Neutrophil (primary cell): ENCODE data around the gene DOK6.

Experiments used
- H3K27ac ChIP-seq: fragments of 200-600 bp; sonication (generic); 2 replicates; pipeline ENCODE4 v1.5.1; 2016; ENCODE audit warnings: mild to moderate bottlenecking, moderate library complexity
- H3K27me3 ChIP-seq: fragments of 200-600 bp; sonication (generic); 2 replicates; pipeline ENCODE4 v1.6.0; 2016; ENCODE audit warnings: mild to moderate bottlenecking
- H3K36me3 ChIP-seq: fragments of 200-600 bp; sonication (generic); 2 replicates; pipeline ENCODE4 v1.5.1; 2017
- H3K4me1 ChIP-seq, 2 experiments: fragments of 200-600 bp in 1 of 2; sonication (generic) in 1 of 2; 1 replicate in 1 of 2; 2 replicates in 1 of 2; pipeline versions ENCODE4 v1.5.1 to v1.6.1; 2013 to 2016; ENCODE audit warnings: low read depth in 1 of 2, low read length in 1 of 2, mild to moderate bottlenecking in 1 of 2, moderate library complexity in 1 of 2; ENCODE audit not compliant: control insufficient read depth in 1 of 2, insufficient read depth in 1 of 2
- H3K4me3 ChIP-seq, 2 experiments: fragments of 200-600 bp in 1 of 2; sonication (generic) in 1 of 2; 1 replicate in 1 of 2; 2 replicates in 1 of 2; pipeline ENCODE4 v1.5.1; 2013 to 2016; ENCODE audit warnings: low read depth in 1 of 2, low read length in 1 of 2, mild to moderate bottlenecking in 1 of 2, moderate library complexity in 1 of 2
- H3K9me3 ChIP-seq: fragments of 200-600 bp; sonication (generic); 2 replicates; pipeline ENCODE4 v1.5.1; 2016
- TF ChIP-seq, protein P1 (sequence below): fragments of 200-600 bp; sonication (generic); IDR thresholded peaks from 2 replicates; pipeline ENCODE4 v1.5.1; 2016; ENCODE audit warnings: antibody characterized with exemption

Gene DOK6

GRCh38 chr18:69684789-69685188 is 284.1 kb downstream of the DOK6 start:
- Histone ChIP-seq H3K36me3 (no peaks in the 10 kb centered on the region), H3K4me3 (no peak overlapping the region), H3K9me3 (no peaks in the 10 kb centered on the region), H3K4me1 (no peaks in the 10 kb centered on the region), H3K27me3 (no peaks in the 10 kb centered on the region), H3K27ac (no peak overlapping the region)
- TF ChIP-seq, protein P1, sequence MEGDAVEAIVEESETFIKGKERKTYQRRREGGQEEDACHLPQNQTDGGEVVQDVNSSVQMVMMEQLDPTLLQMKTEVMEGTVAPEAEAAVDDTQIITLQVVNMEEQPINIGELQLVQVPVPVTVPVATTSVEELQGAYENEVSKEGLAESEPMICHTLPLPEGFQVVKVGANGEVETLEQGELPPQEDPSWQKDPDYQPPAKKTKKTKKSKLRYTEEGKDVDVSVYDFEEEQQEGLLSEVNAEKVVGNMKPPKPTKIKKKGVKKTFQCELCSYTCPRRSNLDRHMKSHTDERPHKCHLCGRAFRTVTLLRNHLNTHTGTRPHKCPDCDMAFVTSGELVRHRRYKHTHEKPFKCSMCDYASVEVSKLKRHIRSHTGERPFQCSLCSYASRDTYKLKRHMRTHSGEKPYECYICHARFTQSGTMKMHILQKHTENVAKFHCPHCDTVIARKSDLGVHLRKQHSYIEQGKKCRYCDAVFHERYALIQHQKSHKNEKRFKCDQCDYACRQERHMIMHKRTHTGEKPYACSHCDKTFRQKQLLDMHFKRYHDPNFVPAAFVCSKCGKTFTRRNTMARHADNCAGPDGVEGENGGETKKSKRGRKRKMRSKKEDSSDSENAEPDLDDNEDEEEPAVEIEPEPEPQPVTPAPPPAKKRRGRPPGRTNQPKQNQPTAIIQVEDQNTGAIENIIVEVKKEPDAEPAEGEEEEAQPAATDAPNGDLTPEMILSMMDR = no peak

DNA sequence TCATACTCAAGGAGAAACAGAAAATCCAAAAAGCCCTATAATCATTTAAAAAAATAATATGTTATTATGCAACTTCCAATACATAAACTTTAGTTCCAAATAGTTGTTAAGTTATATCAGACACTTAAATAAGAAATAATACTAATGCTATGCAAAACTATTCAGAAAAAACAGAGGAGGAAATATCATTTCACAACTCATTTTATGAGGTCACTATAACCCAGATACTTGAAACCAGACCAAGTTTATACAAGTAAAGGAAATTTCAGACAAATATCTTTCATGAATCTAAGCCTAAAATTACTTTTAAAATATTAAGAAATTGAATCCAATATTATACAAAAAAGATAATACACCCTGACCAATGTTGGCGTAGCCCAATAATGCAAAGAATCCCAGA is 286.2 kb downstream of the DOK6 start:
- no peaks in the 10 kb centered on the region for H3K27me3 ChIP-seq
- no peaks in the 10 kb centered on the region for H3K9me3 ChIP-seq
- no peaks in the 10 kb centered on the region for H3K36me3 ChIP-seq
- TF ChIP-seq, protein P1 = no peak
- H3K4me1 ChIP-seq = no peaks in the 10 kb centered on the region
- no peak overlapping the region for H3K27ac ChIP-seq
- no peak overlapping the region for H3K4me3 ChIP-seq

DNA sequence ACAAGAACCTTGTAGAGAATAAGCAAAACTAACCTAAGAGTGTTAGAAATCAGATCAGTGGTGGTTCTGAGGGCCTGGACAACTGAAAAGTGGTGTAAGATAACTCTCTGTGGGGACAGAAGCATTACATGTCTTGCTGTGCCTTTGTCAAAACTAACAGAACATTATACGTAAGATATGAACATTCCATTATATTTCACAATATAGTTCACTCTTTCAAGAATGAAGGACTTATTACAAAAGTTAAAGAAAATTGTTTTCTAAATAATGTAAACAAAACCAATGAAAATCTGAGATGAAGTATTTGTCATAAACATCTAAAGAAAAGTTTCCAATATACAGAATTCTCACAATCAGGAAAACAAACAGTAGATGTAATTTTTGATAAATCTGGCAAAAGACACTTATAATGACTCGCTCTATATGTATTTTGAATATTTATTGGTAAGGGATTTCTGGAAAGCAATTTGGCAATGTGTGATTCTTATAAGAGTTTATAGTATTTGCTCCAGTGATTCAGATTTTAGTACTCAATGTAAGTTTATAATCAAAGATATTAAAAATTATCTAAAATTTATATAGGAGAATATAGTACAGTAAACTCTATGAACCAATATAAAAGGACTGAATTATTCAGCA is 288.6 kb downstream of the DOK6 start:
- TF ChIP-seq, protein P1 = no peak
- no peaks in the 10 kb centered on the region for H3K27me3 ChIP-seq
- H3K4me1 ChIP-seq = no peaks in the 10 kb centered on the region
- no peaks in the 10 kb centered on the region for H3K9me3 ChIP-seq
- no peak overlapping the region for H3K4me3 ChIP-seq
- no peaks in the 10 kb centered on the region for H3K36me3 ChIP-seq
- no peak overlapping the region for H3K27ac ChIP-seq

DNA sequence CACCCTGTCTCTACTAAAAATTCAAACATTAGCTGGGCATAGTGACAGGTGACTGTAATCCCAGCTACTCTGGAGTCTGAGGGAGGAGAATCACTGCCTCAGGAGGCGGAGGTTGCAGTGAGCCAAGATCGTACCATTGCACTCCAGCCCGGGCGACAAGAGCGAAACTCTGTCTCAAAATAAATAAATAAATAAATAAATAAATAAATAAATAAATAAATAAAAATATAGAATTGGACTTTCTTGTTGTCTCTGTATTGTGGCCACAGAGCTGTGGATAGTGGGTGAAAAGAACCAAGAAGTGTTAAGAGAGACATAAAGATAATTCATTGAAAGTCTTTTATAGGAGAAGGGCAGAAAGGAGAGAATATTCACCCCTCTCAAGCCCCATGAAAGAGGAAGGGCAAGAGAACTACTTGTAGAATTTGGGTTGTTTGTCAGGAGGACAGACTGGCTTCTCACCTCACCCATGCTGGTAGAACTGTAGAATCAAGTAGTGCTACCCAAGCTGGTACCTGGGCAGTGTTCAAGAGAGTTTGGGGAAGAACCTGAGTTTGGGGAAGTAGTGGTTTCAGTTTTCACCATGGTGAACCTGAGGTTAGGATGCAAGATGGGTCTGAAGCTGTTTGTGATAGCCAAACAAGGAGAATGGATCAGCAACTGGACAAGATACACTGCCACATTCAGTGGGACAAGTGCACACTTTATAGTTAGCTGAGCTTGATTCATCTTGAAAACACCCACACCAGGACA is 290.5 kb downstream of the DOK6 start:
- TF ChIP-seq, protein P1 = no peak
- no peak overlapping the region for H3K4me3 ChIP-seq
- H3K9me3 ChIP-seq = no peaks in the 10 kb centered on the region

GRCh38 chr18:69697069-69697468 is 296.4 kb downstream of the DOK6 start:
- no peak overlapping the region for H3K27ac ChIP-seq
- no peaks in the 10 kb centered on the region for H3K27me3 ChIP-seq
- TF ChIP-seq, protein P1 = no peak
- H3K4me1 ChIP-seq = no peaks in the 10 kb centered on the region
- no peaks in the 10 kb centered on the region for H3K9me3 ChIP-seq
- H3K36me3 ChIP-seq = no peaks in the 10 kb centered on the region
- no peak overlapping the region for H3K4me3 ChIP-seq

More for the DNA sequence above, 290.5 kb downstream of the DOK6 start:
- H3K27ac ChIP-seq = no peak overlapping the region
- no peaks in the 10 kb centered on the region for H3K4me1 ChIP-seq
- H3K27me3 ChIP-seq = no peaks in the 10 kb centered on the region
- no peaks in the 10 kb centered on the region for H3K36me3 ChIP-seq
